ENCODE measurements around the gene TRIO.

DNA sequence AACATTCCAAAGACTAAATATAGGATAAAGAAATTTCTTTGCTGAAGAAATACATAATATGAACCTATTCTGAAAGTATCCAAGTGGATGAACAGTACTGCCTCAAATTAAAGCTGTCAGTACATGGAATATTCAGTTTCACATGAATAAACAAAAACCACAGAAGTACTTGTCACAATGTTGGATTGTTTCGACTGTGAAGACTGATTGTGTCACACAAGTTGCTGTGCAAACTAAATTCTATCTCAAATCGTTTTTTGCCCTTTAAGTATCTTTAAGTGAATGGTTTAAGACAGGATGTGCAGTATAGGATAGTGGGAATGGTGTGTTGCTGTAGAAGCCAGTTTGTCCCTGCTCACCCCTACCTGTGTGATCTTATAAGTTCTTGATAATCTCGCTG is 301.0 kb downstream of the TRIO start:
- TF ChIP-seq, protein P1, sequence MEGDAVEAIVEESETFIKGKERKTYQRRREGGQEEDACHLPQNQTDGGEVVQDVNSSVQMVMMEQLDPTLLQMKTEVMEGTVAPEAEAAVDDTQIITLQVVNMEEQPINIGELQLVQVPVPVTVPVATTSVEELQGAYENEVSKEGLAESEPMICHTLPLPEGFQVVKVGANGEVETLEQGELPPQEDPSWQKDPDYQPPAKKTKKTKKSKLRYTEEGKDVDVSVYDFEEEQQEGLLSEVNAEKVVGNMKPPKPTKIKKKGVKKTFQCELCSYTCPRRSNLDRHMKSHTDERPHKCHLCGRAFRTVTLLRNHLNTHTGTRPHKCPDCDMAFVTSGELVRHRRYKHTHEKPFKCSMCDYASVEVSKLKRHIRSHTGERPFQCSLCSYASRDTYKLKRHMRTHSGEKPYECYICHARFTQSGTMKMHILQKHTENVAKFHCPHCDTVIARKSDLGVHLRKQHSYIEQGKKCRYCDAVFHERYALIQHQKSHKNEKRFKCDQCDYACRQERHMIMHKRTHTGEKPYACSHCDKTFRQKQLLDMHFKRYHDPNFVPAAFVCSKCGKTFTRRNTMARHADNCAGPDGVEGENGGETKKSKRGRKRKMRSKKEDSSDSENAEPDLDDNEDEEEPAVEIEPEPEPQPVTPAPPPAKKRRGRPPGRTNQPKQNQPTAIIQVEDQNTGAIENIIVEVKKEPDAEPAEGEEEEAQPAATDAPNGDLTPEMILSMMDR (IDR thresholded peaks at IDR 0.05; ENCODE audit: low read length) = no peak
- TF ChIP-seq EZH2phosphoT487 (IDR thresholded peaks at IDR 0.05; ENCODE audit: low read length) (no peak), EZH2 (optimal IDR thresholded peaks at IDR 0.05; ENCODE audit: low read depth, low read length) (no peak)
